Measurements from ENCODE around the gene TMC3. TPM values are rescaled to one million over a fixed set of nuclear protein-coding genes. Genes with fewer than 3 reads are reported as not detected.

The TMC3 gene
- total RNA-seq, 2 experiments from 2014 or later: not detected

- Mint-ChIP-seq H3K4me1 (peaks cover 21% of the 10 kb centered on the region), H3K27me3 (no peaks in the 10 kb centered on the region), H3K27ac (peak overlapping the region; percentile 8), H3K9me3 (no peaks in the 10 kb centered on the region), H3K4me3 (no peak overlapping the region), H3K36me3 (ENCODE audit: low read depth) (peaks cover 78% of the 10 kb centered on the region)
- ChIA-PET CTCF (no interaction called here), POLR2A (interaction anchor here (1.5 to 5.5 kb wide), 5 partner anchors 10 to 24 kb away, joined by 3 to 35 read pairs (median 8); partner anchors contain the start of gene STARD5)
- DNase-seq: no peak
Measured at GRCh38 chr15:81309647-81310450, 64.2 kb downstream of the TMC3 start.

DNA sequence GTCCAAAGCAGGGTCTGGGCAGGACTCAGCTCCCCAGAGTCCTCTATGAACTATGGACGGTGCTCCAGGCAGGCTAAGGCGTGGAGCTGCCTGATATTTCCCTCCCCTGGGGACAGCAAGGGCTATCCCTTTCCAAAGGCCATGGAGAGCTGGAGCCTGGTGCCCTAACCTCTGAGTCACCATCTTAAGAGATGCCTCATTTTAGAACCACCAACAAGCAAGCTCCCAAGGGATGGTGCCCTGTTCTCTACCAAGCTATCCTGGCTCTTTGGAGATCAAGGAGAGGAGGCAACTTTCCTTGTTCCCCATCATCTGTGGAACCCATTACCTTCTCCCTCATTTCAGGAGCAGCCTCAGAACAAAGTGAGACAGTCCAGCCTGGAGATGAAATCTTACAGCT, 65.8 kb downstream of the TMC3 start:
- Mint-ChIP-seq H3K4me3 (no peak overlapping the region), H3K27me3 (no peaks in the 10 kb centered on the region), H3K36me3 (ENCODE audit: low read depth) (peaks cover 93% of the 10 kb centered on the region), H3K4me1 (peaks cover 34% of the 10 kb centered on the region), H3K27ac (no peak overlapping the region), H3K9me3 (no peaks in the 10 kb centered on the region)
- ChIA-PET CTCF (interaction anchor here (0.6 to 2.1 kb wide), 7 partner anchors 9 to 197 kb away, joined by 3 to 11 read pairs (median 5); partner anchors contain the start of gene STARD5), POLR2A (interaction anchor here (1.0 to 5.5 kb wide), 5 partner anchors 8 to 33 kb away, joined by 3 to 35 read pairs (median 7); no protein-coding TSS in a partner anchor)
- DNase-seq: no peak

- no peak for DNase-seq
- Mint-ChIP-seq H3K36me3 (ENCODE audit: low read depth) (peaks cover 98% of the 10 kb centered on the region), H3K27ac (peak overlapping the region; percentile 78), H3K4me3 (peak overlapping the region; percentile 53), H3K9me3 (no peaks in the 10 kb centered on the region), H3K4me1 (peaks cover 59% of the 10 kb centered on the region), H3K27me3 (no peaks in the 10 kb centered on the region)
- POLR2A ChIA-PET: interaction anchor here (0.8 to 5.0 kb wide), 3 partner anchors 11 to 38 kb away, joined by 3 to 48 read pairs (median 4); partner anchors contain the start of gene STARD5
- CTCF ChIA-PET: interaction anchor here (0.8 to 1.4 kb wide), 3 partner anchors 20 to 38 kb away, joined by 4 to 5 read pairs (median 4); partner anchors contain the start of gene STARD5
Measured at GRCh38 chr15:81304226-81304625, 69.8 kb downstream of the TMC3 start.

GRCh38 chr15:81303244-81304225, 70.5 kb downstream of the TMC3 start:
- Mint-ChIP-seq H3K27me3 (no peaks in the 10 kb centered on the region), H3K4me3 (peak overlapping the region; percentile 98), H3K4me1 (peaks cover 58% of the 10 kb centered on the region), H3K36me3 (ENCODE audit: low read depth) (peaks cover 98% of the 10 kb centered on the region), H3K27ac (peak overlapping the region; percentile 78), H3K9me3 (no peaks in the 10 kb centered on the region)
- DNase-seq: no peak
- ChIA-PET CTCF (interaction anchor here (0.8 to 5.5 kb wide), 5 partner anchors 20 to 38 kb away, joined by 4 to 35 read pairs (median 8); partner anchors contain the start of gene STARD5), POLR2A (interaction anchor here (0.7 to 5.2 kb wide), 6 partner anchors 10 to 653 kb away, joined by 3 to 48 read pairs (median 7); partner anchors contain the start of gene STARD5)

GRCh38 chr15:81302701-81303109, 71.3 kb downstream of the TMC3 start:
- CTCF ChIA-PET: interaction anchor here (0.7 to 5.5 kb wide), 5 partner anchors 21 to 312 kb away, joined by 3 to 35 read pairs (median 8); partner anchors contain the start of gene STARD5
- peaks cover 98% of the 10 kb centered on the region for H3K36me3 Mint-ChIP-seq (ENCODE audit: low read depth)
- no peaks in the 10 kb centered on the region for H3K9me3 Mint-ChIP-seq
- peak overlapping the region; percentile 78 for H3K27ac Mint-ChIP-seq
- peak overlapping the region; percentile 98 for H3K4me3 Mint-ChIP-seq
- POLR2A ChIA-PET: interaction anchor here (0.7 to 5.2 kb wide), 8 partner anchors 10 to 654 kb away, joined by 3 to 48 read pairs (median 6); partner anchors contain the start of gene STARD5
- peaks cover 58% of the 10 kb centered on the region for H3K4me1 Mint-ChIP-seq
- DNase-seq: no peak
- H3K27me3 Mint-ChIP-seq: no peaks in the 10 kb centered on the region

DNA sequence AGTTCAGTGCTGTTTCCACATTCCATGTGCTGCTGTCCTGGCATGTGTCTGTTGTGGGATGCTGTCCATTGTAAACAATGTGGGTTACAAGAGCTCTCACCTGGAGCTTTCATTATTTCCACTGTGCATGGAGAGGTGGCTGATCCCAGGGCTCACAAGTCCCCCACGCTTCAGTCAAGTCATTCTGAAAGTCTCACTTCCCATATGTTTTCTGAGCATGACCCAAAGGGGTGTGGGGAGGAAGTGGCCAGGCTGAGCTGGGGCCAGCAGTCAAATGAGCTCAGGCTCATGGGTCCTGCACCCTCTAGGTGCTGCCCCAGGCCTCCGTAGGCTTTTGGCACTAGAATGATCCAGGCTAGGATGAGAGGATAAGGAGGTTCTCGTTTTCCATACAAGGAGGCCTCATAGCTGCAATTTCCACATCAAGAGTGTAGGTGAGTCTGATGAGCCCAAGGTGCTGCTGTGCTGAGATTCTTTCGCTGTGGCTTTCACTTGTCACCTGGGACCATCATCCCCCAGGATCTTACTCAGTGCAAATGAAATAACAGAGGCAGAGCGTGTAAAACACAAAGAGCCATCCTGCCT, 72.1 kb downstream of the TMC3 start:
- Mint-ChIP-seq H3K4me3 (peak overlapping the region; percentile 98), H3K27ac (peak overlapping the region; percentile 78), H3K9me3 (no peaks in the 10 kb centered on the region), H3K4me1 (peaks cover 58% of the 10 kb centered on the region), H3K27me3 (no peaks in the 10 kb centered on the region), H3K36me3 (ENCODE audit: low read depth) (peaks cover 98% of the 10 kb centered on the region)
- ChIA-PET CTCF (interaction anchor here (0.7 to 5.5 kb wide), 8 partner anchors 9 to 311 kb away, joined by 3 to 35 read pairs (median 6); partner anchors contain the start of gene STARD5), POLR2A (interaction anchor here (1.3 to 5.2 kb wide), 7 partner anchors 8 to 300 kb away, joined by 3 to 48 read pairs (median 10); partner anchors contain the start of gene STARD5)
- DNase-seq: peak; percentile 60

DNA sequence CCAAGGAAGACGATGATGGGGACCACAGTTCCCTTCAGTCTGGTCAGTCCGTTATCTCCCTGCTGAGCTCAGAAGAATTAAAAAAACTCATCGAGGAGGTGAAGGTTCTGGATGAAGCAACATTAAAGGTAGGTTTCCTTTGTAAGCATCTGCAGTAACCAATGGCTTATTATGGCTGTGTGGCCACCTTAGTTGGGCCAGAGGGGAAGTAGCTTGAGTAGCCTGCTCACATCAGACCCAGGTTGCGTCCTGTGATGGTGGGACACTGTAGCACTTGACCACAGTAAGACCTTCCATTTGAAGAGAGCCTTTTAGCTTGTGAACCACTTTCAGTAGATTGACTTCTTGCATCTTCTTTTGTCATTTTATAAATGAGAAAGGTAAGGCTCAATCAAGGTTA, 72.6 kb downstream of the TMC3 start:
- Mint-ChIP-seq H3K9me3 (no peaks in the 10 kb centered on the region), H3K4me1 (peaks cover 59% of the 10 kb centered on the region), H3K4me3 (peak overlapping the region; percentile 98), H3K27me3 (no peaks in the 10 kb centered on the region), H3K36me3 (ENCODE audit: low read depth) (peaks cover 97% of the 10 kb centered on the region), H3K27ac (peak overlapping the region; percentile 78)
- DNase-seq: no peak
- ChIA-PET POLR2A (interaction anchor here (1.3 to 5.2 kb wide), 7 partner anchors 8 to 300 kb away, joined by 3 to 48 read pairs (median 10); partner anchors contain the start of gene STARD5), CTCF (interaction anchor here (1.0 to 5.5 kb wide), 7 partner anchors 9 to 98 kb away, joined by 3 to 35 read pairs (median 7); partner anchors contain the start of gene STARD5)

DNA sequence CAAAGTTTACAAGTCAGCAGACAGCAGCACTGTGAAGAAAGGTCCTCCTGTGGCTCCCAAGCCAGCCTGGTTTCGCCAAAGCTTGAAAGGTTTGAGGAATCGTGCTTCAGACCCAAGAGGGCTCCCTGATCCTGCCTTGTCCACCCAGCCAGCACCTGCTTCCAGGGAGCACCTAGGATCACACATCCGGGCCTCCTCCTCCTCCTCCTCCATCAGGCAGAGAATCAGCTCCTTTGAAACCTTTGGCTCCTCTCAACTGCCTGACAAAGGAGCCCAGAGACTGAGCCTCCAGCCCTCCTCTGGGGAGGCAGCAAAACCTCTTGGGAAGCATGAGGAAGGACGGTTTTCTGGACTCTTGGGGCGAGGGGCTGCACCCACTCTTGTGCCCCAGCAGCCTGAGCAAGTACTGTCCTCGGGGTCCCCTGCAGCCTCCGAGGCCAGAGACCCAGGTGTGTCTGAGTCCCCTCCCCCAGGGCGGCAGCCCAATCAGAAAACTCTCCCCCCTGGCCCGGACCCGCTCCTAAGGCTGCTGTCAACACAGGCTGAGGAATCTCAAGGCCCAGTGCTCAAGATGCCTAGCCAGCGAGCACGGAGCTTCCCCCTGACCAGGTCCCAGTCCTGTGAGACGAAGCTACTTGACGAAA, 74.3 kb downstream of the TMC3 start:
- H3K27me3 Mint-ChIP-seq: no peaks in the 10 kb centered on the region
- H3K27ac Mint-ChIP-seq: peak overlapping the region; percentile 96
- no peak for DNase-seq
- H3K4me3 Mint-ChIP-seq: peak overlapping the region; percentile 98
- ChIA-PET CTCF (interaction anchor here (1.0 to 5.5 kb wide), 4 partner anchors 9 to 37 kb away, joined by 3 to 35 read pairs (median 18); no protein-coding TSS in a partner anchor), POLR2A (interaction anchor here (1.0 to 5.2 kb wide), 5 partner anchors 8 to 20 kb away, joined by 3 to 35 read pairs (median 5); no protein-coding TSS in a partner anchor)
- peaks cover 87% of the 10 kb centered on the region for H3K36me3 Mint-ChIP-seq (ENCODE audit: low read depth)
- peaks cover 64% of the 10 kb centered on the region for H3K4me1 Mint-ChIP-seq
- no peaks in the 10 kb centered on the region for H3K9me3 Mint-ChIP-seq

DNA sequence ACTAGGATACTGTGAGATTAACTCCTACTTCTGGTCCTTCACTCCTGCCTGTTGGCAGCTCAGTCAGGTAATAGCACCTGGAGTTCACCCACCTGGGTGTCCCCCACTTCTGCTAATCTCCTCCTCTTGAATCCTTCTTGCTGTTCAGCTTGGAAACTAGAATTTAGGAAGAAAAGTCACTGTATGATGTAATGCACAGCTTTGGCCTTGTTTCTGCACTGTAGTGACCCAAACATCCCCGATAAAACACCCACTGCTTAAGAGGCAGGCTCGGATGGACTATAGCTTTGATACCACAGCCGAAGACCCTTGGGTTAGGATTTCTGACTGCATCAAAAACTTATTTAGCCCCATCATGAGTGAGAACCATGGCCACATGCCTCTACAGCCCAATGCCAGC, 74.9 kb downstream of the TMC3 start:
- ChIA-PET POLR2A (interaction anchor here (1.0 to 5.2 kb wide), 5 partner anchors 9 to 19 kb away, joined by 3 to 35 read pairs (median 5); no protein-coding TSS in a partner anchor), CTCF (interaction anchor here (0.7 to 5.5 kb wide), 4 partner anchors 9 to 33 kb away, joined by 3 to 35 read pairs (median 18); no protein-coding TSS in a partner anchor)
- H3K27me3 Mint-ChIP-seq: no peaks in the 10 kb centered on the region
- peaks cover 64% of the 10 kb centered on the region for H3K4me1 Mint-ChIP-seq
- H3K27ac Mint-ChIP-seq: peak overlapping the region; percentile 96
- no peaks in the 10 kb centered on the region for H3K9me3 Mint-ChIP-seq
- peaks cover 82% of the 10 kb centered on the region for H3K36me3 Mint-ChIP-seq (ENCODE audit: low read depth)
- DNase-seq: no peak
- peak overlapping the region; percentile 98 for H3K4me3 Mint-ChIP-seq

DNA sequence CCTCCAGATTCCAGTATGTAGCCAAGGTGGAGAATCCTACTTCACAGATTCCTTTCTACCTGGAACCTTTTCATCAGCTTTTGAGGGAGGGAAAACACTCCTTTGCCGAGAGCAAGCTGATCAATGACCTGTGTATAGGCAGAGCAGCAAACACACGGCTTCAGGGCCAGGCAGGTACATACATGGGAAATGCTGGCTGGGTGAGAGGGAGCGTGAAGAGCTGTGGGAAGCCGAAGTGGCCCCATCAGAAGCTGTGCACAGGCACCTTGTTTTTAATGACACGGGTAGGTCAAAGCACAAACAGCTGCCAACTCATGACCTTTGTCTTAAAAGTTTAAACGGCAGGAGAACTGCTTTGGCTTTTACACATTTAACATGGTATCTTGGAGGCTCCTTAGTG, 75.4 kb downstream of the TMC3 start:
- no peak for DNase-seq

More for the DNA sequence above, 75.4 kb downstream of the TMC3 start:
- peak overlapping the region; percentile 96 for H3K27ac Mint-ChIP-seq
- ChIA-PET CTCF (interaction anchor here (0.7 to 5.5 kb wide), 4 partner anchors 9 to 33 kb away, joined by 3 to 35 read pairs (median 18); no protein-coding TSS in a partner anchor), POLR2A (interaction anchor here (1.0 to 5.2 kb wide), 6 partner anchors 8 to 109 kb away, joined by 3 to 35 read pairs (median 4); no protein-coding TSS in a partner anchor)
- peaks cover 64% of the 10 kb centered on the region for H3K4me1 Mint-ChIP-seq
- peak overlapping the region; percentile 98 for H3K4me3 Mint-ChIP-seq
- H3K9me3 Mint-ChIP-seq: no peaks in the 10 kb centered on the region
- H3K27me3 Mint-ChIP-seq: no peaks in the 10 kb centered on the region
- peaks cover 76% of the 10 kb centered on the region for H3K36me3 Mint-ChIP-seq (ENCODE audit: low read depth)
